Measurements from ENCODE around the gene ARHGAP15.

- TF ChIP-seq, protein P1, sequence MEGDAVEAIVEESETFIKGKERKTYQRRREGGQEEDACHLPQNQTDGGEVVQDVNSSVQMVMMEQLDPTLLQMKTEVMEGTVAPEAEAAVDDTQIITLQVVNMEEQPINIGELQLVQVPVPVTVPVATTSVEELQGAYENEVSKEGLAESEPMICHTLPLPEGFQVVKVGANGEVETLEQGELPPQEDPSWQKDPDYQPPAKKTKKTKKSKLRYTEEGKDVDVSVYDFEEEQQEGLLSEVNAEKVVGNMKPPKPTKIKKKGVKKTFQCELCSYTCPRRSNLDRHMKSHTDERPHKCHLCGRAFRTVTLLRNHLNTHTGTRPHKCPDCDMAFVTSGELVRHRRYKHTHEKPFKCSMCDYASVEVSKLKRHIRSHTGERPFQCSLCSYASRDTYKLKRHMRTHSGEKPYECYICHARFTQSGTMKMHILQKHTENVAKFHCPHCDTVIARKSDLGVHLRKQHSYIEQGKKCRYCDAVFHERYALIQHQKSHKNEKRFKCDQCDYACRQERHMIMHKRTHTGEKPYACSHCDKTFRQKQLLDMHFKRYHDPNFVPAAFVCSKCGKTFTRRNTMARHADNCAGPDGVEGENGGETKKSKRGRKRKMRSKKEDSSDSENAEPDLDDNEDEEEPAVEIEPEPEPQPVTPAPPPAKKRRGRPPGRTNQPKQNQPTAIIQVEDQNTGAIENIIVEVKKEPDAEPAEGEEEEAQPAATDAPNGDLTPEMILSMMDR (IDR thresholded peaks at IDR 0.05; ENCODE audit: insufficient read depth, low read depth, low read length) = no peak
- no peak for TF ChIP-seq EZH2 (IDR thresholded peaks at IDR 0.05; ENCODE audit: insufficient read depth, low read length)
Observed at GRCh38 chr2:143375384-143375880, 246.2 kb downstream of the ARHGAP15 start.
